ENCODE results near the gene CPSF4L. TPM values are rescaled to one million over a fixed set of nuclear protein-coding genes. Genes with fewer than 3 reads are reported as not detected.
A peak's percentile ranks its signal among the peaks of the same experiment; 100 is the strongest.

Gene CPSF4L
- total RNA-seq, 1 experiment from 2014 or later, result not detected

- POLR2A ChIA-PET, result no interaction called here
- peak in 1 of 2 experiments; percentile 22 for TF ChIP-seq CTCF (IDR thresholded peaks at IDR 0.05; ENCODE audit: insufficient read depth in 1 of 2, low read depth in 1 of 2, low read length in 1 of 2, severe bottlenecking in 1 of 2, unreplicated experiment in 1 of 2)
- intact Hi-C loops (cut with micrococcal nuclease; ENCODE audit: unreplicated experiment), result no loop called here
- no peaks in the 10 kb centered on the region for H3K27me3 ChIP-seq (replicated peaks; ENCODE audit: control insufficient read depth, insufficient read depth, low read length)
- no peaks in the 10 kb centered on the region for H3K4me1 Mint-ChIP-seq (ENCODE audit: low read depth, unreplicated experiment)
- no peaks in the 10 kb centered on the region for H3K27me3 Mint-ChIP-seq (ENCODE audit: insufficient read depth, unreplicated experiment)
- H3K9me3 ChIP-seq, result no peaks in the 10 kb centered on the region
- BruUV-seq (replicated peaks), result no TSS peak
- H3K4me3 ChIP-seq (ENCODE audit: low read depth, low read length), result no peak overlapping the region
- no peak overlapping the region for H3K4me3 Mint-ChIP-seq (ENCODE audit: unreplicated experiment)
- peak overlapping the region; percentile 27 for H3K27ac Mint-ChIP-seq (ENCODE audit: unreplicated experiment)
- peaks cover 32% of the 10 kb centered on the region for H3K36me3 Mint-ChIP-seq (ENCODE audit: insufficient read depth, unreplicated experiment)
- CTCF ChIA-PET, result no interaction called here
- no peak for DNase-seq
- no peaks in the 10 kb centered on the region for H3K4me1 ChIP-seq
- H3K36me3 ChIP-seq (ENCODE audit: control insufficient read depth, insufficient read depth, low read length), result no peaks in the 10 kb centered on the region
- H3K9me3 Mint-ChIP-seq (ENCODE audit: unreplicated experiment), result no peaks in the 10 kb centered on the region
Observed at GRCh38 chr17:73215447-73215846, 46.2 kb downstream of the CPSF4L start.

DNA sequence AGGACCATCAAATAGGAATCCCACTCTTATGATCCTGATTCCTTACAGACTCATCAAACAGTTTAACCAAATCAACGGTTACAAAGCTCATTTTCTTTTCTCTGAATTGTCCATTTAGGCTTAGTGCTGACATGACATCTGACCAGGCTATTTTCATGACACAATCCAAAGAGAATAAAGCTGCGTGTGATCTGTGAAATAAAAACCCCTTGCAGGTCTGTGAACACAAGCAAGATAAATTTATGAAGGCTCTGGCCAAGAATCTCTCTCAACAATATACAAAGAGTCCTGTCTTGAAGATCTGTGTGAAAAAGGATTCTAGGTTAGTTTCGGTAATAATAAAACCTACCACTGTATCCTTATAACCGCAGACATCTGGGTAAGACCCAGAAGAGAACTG, 46.8 kb downstream of the CPSF4L start:
- BruUV-seq (replicated peaks), result no TSS peak
- Mint-ChIP-seq H3K27me3 (ENCODE audit: insufficient read depth, unreplicated experiment) (no peaks in the 10 kb centered on the region), H3K9me3 (ENCODE audit: unreplicated experiment) (no peaks in the 10 kb centered on the region), H3K4me1 (ENCODE audit: low read depth, unreplicated experiment) (no peaks in the 10 kb centered on the region), H3K4me3 (ENCODE audit: unreplicated experiment) (no peak overlapping the region), H3K36me3 (ENCODE audit: insufficient read depth, unreplicated experiment) (peaks cover 32% of the 10 kb centered on the region), H3K27ac (ENCODE audit: unreplicated experiment) (no peak overlapping the region)
- H3K4me1 ChIP-seq, result no peaks in the 10 kb centered on the region
- ChIA-PET CTCF (no interaction called here), POLR2A (interaction anchor here (0.6 kb wide), 1 partner anchor 18 kb away, joined by 3 read pairs; no protein-coding TSS in a partner anchor)
- DNase-seq, result no peak
- H3K9me3 ChIP-seq, result no peaks in the 10 kb centered on the region
- TF ChIP-seq CTCF (IDR thresholded peaks at IDR 0.05; ENCODE audit: insufficient read depth in 1 of 2, low read depth in 1 of 2, low read length in 1 of 2, severe bottlenecking in 1 of 2, unreplicated experiment in 1 of 2), result no peak
- H3K4me3 ChIP-seq (ENCODE audit: low read depth, low read length), result no peak overlapping the region
- no peaks in the 10 kb centered on the region for H3K36me3 ChIP-seq (ENCODE audit: control insufficient read depth, insufficient read depth, low read length)
- intact Hi-C loops (cut with micrococcal nuclease; ENCODE audit: unreplicated experiment), result no loop called here
- H3K27me3 ChIP-seq (replicated peaks; ENCODE audit: control insufficient read depth, insufficient read depth, low read length), result no peaks in the 10 kb centered on the region

GRCh38 chr17:73214008-73214407, 47.7 kb downstream of the CPSF4L start:
- H3K36me3 Mint-ChIP-seq (ENCODE audit: insufficient read depth, unreplicated experiment), result peaks cover 41% of the 10 kb centered on the region
- CTCF ChIA-PET, result no interaction called here
- Histone ChIP-seq H3K4me1 (no peaks in the 10 kb centered on the region), H3K27me3 (replicated peaks; ENCODE audit: control insufficient read depth, insufficient read depth, low read length) (no peaks in the 10 kb centered on the region), H3K36me3 (ENCODE audit: control insufficient read depth, insufficient read depth, low read length) (no peaks in the 10 kb centered on the region), H3K4me3 (ENCODE audit: low read depth, low read length) (no peak overlapping the region), H3K9me3 (no peaks in the 10 kb centered on the region)
- H3K27ac Mint-ChIP-seq (ENCODE audit: unreplicated experiment), result no peak overlapping the region
- H3K27me3 Mint-ChIP-seq (ENCODE audit: insufficient read depth, unreplicated experiment), result no peaks in the 10 kb centered on the region
- no TSS peak for BruUV-seq (replicated peaks)
- no peak for DNase-seq
- POLR2A ChIA-PET, result no interaction called here
- no peak overlapping the region for H3K4me3 Mint-ChIP-seq (ENCODE audit: unreplicated experiment)
- H3K4me1 Mint-ChIP-seq (ENCODE audit: low read depth, unreplicated experiment), result no peaks in the 10 kb centered on the region
- TF ChIP-seq CTCF (IDR thresholded peaks at IDR 0.05; ENCODE audit: insufficient read depth in 1 of 2, low read depth in 1 of 2, low read length in 1 of 2, severe bottlenecking in 1 of 2, unreplicated experiment in 1 of 2), result no peak
- intact Hi-C loops (cut with micrococcal nuclease; ENCODE audit: unreplicated experiment), result no loop called here
- H3K9me3 Mint-ChIP-seq (ENCODE audit: unreplicated experiment), result no peaks in the 10 kb centered on the region

All from Caco-2 (cell line).